AG04450 (cell line): ENCODE measurements around the gene SAA4. TPM values are rescaled to one million over a fixed set of nuclear protein-coding genes. Genes with fewer than 3 reads are reported as not detected.
"Not testable (repeated sequence)": the region's sequence is repeated elsewhere in the genome, so short reads cannot be mapped to it uniquely, and the experiment has no call there.

Experiments
- CTCF ChIA-PET: fragments of 300-600, 350-600 bp; formaldehyde crosslinking; extraction: SDS; loops from one replicate; lab custom pipeline; 2022; ENCODE audit warnings: antibody characterized with exemption, inconsistent platforms; lab: Charles Lee
- POLR2A ChIA-PET: fragments of 350-600 bp; formaldehyde crosslinking; extraction: SDS; loops from one replicate; lab custom pipeline; 2021; ENCODE audit warnings: antibody characterized with exemption, inconsistent platforms; lab: Yijun Ruan, JAX
- DNase-seq: peaks from one replicate; pipeline ENCODE4 v3.0.0-alpha.2; 2011; ENCODE audit warnings: low read depth, low spot score
- H3K27ac ChIP-seq: one replicate; pipeline ENCODE4 v1.5.1; 2012; ENCODE audit warnings: low read depth, low read length, control low read depth
- H3K27me3 ChIP-seq: one replicate; pipeline ENCODE4 v1.6.0; 2012; ENCODE audit warnings: low read length; ENCODE audit not compliant: control insufficient read depth, insufficient read depth
- H3K4me3 ChIP-seq: 2 replicates; pipeline ENCODE4 v1.5.1; 2011; ENCODE audit warnings: mild to moderate bottlenecking, low read depth, low read length, control low read depth
- H3K9me3 ChIP-seq: 2 replicates; pipeline ENCODE4 v1.5.1; 2012; ENCODE audit warnings: low read length; ENCODE audit not compliant: control insufficient read depth, insufficient read depth
- polyA plus RNA-seq: library from polyadenylated mRNA; depleted of rRNA; stranded (reverse); fragments of >200 nt; gene quantifications from 2 replicates; pipeline ENCODE4 v1.2.3, GENCODE V29; 2011
- TF ChIP-seq, protein P1 (sequence below): IDR thresholded peaks from 2 replicates; pipeline ENCODE4 v1.5.1; 2011; ENCODE audit warnings: low read depth, low read length, control low read depth, inconsistent platforms

SAA4 gene
- polyA plus RNA-seq, 1 experiment: not detected

DNA sequence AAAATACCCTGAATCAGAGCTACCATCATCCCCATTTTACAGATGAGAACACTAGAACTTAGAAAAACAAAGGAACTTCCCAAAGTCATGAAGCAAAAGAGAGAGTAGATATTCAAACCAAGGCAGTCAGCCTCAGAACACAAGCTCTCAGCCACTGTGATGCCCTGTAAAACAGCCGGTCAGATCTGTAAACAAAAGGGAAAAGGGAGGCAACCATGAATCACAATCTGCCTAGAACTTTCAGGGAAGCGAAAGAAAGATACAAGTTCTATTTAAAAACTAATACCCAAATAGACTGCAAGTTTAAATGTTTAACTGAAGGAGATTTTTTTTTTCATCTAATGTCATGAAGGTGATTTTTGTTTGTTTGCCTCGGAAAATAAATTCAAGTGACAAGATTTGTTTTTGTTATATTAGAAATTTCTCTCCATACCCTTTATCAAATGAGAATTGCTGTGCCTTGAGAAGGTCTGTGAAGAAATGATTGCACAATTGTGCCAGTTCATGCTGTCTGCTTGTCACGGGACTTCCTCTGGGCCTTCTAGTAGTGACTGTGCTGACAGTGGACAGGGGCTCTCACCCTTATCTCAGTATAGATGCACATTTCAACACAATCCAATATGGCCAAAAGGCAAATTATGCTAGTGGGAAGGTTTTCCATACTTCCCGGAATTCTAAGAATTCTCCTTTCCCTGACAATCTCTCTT, 41.1 kb upstream of the SAA4 start:
- Histone ChIP-seq H3K27me3 (no peaks in the 10 kb centered on the region), H3K27ac (no peak overlapping the region), H3K4me3 (no peak overlapping the region), H3K9me3 (peaks cover 5% of the 10 kb centered on the region; the same call in 1 of the 2 replicates)
- POLR2A ChIA-PET: no interaction called here
- CTCF ChIA-PET: interaction anchor here (0.6 to 1.7 kb wide), 3 partner anchors 34 to 257 kb away, joined by 3 read pairs; no protein-coding TSS in a partner anchor
- no peak for DNase-seq
- TF ChIP-seq, protein P1, sequence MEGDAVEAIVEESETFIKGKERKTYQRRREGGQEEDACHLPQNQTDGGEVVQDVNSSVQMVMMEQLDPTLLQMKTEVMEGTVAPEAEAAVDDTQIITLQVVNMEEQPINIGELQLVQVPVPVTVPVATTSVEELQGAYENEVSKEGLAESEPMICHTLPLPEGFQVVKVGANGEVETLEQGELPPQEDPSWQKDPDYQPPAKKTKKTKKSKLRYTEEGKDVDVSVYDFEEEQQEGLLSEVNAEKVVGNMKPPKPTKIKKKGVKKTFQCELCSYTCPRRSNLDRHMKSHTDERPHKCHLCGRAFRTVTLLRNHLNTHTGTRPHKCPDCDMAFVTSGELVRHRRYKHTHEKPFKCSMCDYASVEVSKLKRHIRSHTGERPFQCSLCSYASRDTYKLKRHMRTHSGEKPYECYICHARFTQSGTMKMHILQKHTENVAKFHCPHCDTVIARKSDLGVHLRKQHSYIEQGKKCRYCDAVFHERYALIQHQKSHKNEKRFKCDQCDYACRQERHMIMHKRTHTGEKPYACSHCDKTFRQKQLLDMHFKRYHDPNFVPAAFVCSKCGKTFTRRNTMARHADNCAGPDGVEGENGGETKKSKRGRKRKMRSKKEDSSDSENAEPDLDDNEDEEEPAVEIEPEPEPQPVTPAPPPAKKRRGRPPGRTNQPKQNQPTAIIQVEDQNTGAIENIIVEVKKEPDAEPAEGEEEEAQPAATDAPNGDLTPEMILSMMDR: no peak

DNA sequence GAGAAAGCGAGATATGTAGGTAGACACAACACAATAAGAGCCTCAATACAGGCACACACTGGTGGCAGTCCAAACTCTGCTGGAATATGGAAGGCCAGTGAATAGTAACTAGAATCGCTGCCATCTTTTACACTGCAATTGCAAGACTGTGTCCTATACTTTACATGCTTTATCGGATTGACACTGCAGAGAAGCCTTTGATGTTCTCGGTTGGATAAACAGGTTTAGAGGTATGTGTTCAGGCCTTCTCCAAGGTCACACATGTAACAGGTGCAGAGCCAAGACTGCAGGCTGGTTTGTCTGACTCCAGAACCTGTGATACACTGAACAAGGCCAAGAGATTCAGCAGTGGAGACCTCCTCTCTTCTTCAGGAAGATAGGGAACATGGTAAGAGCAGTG, 34.6 kb upstream of the SAA4 start:
- ChIA-PET POLR2A (no interaction called here), CTCF (no interaction called here)
- Histone ChIP-seq H3K9me3 (peaks cover 3% of the 10 kb centered on the region; the same call in 1 of the 2 replicates), H3K27ac (no peak overlapping the region), H3K4me3 (no peak overlapping the region), H3K27me3 (no peaks in the 10 kb centered on the region)
- DNase-seq: no peak
- TF ChIP-seq, protein P1: no peak

DNA sequence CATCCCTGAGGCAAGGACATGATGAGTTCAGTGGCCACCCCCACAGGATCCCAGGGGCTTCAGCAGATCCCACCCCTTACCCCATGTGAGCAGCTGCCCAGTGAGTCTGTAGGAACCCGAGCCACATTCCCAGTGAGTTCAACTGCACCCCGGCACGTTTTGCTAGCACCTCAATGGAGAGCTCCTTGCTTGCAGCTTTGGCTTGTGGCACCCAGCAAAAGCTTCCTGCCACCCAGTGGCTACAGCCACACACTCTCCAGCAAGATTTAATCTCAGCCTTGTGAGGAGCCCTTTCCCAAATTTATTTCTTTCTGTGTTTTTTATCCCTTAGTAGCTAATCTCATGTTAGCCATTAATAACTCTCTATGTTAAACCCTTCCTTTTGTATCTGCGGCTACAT, 33.5 kb upstream of the SAA4 start:
- POLR2A ChIA-PET: no interaction called here

DNA sequence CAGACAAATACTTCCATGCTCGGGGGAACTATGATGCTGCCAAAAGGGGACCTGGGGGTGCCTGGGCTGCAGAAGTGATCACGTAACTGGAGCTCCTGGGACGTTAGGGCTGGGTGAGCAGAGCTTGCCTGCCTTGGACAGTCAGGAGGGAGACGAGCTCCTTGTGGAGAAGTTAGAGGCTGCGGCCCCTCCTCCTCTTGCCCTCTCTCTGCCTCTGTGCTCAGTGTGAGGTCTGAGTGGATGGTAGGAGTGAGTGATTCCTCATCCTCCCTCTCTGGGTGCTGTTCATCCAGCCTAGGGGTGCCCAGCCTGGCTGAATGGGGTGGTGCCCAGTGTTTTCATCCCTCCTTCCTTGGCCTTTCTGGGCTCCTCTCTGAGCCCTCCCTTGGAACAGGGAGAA, 32.6 kb upstream of the SAA4 start:
- POLR2A ChIA-PET, H3K9me3 ChIP-seq, CTCF ChIA-PET, H3K4me3 ChIP-seq, H3K27me3 ChIP-seq, DNase-seq, H3K27ac ChIP-seq: not testable (repeated sequence)

More for the DNA sequence above, 33.5 kb upstream of the SAA4 start:
- CTCF ChIA-PET: no interaction called here
- DNase-seq: no peak
- H3K9me3 ChIP-seq: no peaks in the 10 kb centered on the region
- H3K27me3 ChIP-seq: peaks cover 4% of the 10 kb centered on the region
- TF ChIP-seq, protein P1: no peak
- no peak overlapping the region for H3K27ac ChIP-seq
- no peak overlapping the region for H3K4me3 ChIP-seq

DNA sequence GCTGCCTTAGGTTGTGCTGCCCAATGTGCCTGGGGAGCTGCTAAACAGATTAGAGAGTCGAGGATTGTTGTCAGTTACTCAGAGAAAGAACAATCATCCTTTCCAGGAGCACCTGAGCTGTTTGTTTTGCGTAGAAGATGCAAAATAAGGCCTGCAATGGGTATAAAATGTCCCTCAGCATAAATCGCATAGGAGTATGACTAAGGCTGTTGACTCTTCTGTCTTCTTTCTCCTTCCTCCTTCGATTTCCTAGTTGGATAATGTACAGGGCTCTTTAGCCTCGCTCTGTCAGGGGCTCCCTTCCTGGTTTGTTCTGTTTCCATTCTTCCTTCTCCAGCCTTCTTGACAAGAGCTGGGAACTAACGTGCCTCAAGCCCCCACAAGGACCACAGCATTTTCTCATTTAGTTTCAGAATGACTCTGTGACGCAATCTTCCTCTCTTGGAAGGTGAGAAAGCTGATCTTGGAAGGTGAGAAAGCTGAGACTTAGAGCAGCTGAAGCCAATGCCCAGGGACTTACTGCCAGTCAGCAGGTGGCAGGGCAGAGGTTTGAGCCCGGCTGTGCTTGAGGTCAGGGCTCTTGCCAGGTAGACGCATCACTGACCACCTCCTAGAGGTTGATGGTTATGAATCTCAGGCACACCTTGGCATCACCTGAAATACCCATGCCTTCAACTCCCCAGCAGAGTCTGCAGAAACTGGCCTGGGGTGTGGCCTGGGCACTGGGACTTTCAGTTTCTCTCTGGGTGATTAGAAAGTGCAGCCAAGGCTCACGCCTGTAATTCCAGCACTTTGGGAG, 30.9 kb upstream of the SAA4 start:
- H3K4me3 ChIP-seq, DNase-seq, H3K27ac ChIP-seq, H3K27me3 ChIP-seq, H3K9me3 ChIP-seq, CTCF ChIA-PET, POLR2A ChIA-PET: not testable (repeated sequence)

DNA sequence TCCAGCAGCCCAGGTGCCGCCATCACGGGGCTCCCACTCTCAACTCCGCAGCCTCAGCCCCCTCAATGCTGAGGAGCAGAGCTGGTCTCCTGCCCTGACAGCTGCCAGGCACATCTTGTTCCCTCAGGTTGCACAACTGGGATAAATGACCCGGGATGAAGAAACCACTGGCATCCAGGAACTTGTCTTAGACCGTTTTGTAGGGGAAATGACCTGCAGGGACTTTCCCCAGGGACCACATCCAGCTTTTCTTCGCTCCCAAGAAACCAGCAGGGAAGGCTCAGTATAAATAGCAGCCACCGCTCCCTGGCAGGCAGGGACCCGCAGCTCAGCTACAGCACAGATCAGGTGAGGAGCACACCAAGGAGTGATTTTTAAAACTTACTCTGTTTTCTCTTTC, 29.3 kb upstream of the SAA4 start, which contains the start of gene SAA1:
Gene SAA1, plus strand, starts transcription at position 316 of the 400 bp plus-strand sequence. CDS start 624 bp downstream, outside the sequence.
- POLR2A ChIA-PET: no interaction called here
- CTCF ChIA-PET: no interaction called here
- H3K4me3 ChIP-seq: no peak within 1 kb of the TSS
- TF ChIP-seq, protein P1: no peak
- no peak for DNase-seq
- no peaks in the 10 kb centered on the region for H3K9me3 ChIP-seq
- peaks cover 4% of the 10 kb centered on the region for H3K27me3 ChIP-seq
- H3K27ac ChIP-seq: no peak within 1 kb of the TSS
